GF-D8 (cell line): ENCODE measurements around the gene PLCB1.

Experiments used
- DNase-seq: peaks from one replicate; lab custom pipeline; 2025; lab: John Stamatoyannopoulos, UW

PLCB1 gene

GRCh38 chr20:8657664-8658063 lies 525.6 kb downstream of the PLCB1 start:
- DNase-seq, result no peak

GRCh38 chr20:8658103-8658502 lies 526.0 kb downstream of the PLCB1 start:
- DNase-seq, result peak; percentile 45

GRCh38 chr20:8661229-8661952 lies 529.3 kb downstream of the PLCB1 start:
- no peak for DNase-seq

DNA sequence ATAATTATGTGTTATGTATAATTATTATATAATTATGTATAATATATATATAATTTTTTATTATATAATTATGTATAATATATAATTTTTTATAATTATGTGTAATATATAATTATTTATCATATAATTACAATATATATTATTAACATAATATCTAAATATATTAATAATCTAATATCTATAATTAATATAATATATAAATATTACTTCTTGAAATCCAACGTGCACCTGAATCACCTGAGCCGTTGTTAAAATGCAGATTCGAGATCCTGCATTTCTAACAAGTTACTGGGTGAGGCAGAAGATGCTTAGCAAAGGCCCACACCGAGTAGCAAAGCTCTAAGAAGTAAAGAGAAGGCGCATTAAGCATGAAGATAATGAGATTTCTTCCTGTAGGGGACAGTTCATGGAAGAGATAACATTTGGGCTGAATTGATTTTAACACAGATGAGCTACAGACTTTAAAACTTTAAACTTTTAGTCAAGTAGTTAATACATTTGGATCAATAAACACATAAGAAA lies 530.4 kb downstream of the PLCB1 start:
- no peak for DNase-seq

DNA sequence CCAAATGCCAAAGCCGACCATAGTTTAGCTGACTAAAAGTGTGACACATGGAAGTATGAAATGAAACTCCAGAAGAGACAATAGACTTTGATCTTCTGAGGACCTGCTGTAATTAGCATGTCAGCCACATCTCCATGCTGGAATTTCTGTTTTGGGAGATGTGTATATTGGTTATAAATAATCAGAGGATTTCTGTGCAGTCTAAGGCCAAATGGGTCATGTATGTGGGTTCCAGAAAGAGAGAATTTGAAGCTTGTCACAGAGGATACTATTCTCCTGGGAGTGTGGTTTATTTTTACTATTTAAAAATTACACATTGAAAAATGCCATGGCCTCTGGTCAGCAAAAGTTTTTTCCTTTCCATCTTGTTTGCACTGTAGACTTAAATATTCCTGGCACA lies 531.4 kb downstream of the PLCB1 start:
- no peak for DNase-seq

DNA sequence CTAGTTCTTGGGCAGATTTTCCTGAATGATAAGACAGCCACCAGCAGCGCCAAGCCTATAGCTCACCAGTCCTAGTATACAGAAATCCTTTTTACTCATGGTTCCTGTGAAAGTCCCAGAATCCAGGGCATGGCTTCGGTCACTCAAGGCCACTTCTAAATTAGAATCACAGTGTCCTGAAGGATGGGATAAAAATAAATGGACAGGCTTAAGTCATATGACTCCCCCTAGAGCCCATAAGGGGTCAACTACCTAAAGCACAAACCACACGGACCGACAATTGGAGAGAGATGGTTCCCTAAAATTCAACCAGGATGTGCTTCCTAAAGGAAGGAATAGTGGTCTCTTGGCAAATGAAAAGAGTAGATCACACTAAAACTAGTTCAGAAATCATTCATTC lies 532.7 kb downstream of the PLCB1 start:
- no peak for DNase-seq

- DNase-seq, result no peak
Observed at GRCh38 chr20:8667306-8667705, 535.2 kb downstream of the PLCB1 start.

GRCh38 chr20:8670207-8670892 lies 538.3 kb downstream of the PLCB1 start:
- DNase-seq, result no peak

- no peak for DNase-seq
Observed at GRCh38 chr20:8670893-8671215, 538.8 kb downstream of the PLCB1 start.

DNA sequence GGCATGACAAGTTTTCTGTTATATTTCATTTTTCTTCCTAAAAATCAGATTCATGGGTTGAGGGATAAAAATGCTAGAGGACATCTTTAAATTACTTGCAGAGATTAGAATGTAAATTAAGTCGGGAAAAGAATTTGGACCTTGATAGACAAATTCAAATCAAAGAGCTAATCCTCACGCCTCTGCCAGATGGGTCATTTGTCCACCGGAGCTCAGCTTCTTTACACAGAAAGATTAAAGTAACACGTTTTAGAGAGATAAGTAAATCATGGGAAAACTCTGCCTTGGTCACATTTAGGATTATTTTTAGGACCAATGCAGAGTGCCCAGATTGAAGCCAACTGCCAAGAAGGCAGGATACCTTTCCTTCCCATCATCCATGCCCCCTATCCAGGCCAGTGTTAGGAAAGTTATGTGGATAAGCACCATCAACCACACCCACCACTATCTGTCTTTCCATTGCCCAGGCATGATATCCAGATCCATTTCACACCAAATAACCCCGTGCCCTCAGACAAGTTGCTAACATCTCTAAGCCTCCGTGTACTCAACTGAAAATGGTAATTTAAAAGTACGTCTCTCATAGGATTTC lies 539.4 kb downstream of the PLCB1 start:
- no peak for DNase-seq

DNA sequence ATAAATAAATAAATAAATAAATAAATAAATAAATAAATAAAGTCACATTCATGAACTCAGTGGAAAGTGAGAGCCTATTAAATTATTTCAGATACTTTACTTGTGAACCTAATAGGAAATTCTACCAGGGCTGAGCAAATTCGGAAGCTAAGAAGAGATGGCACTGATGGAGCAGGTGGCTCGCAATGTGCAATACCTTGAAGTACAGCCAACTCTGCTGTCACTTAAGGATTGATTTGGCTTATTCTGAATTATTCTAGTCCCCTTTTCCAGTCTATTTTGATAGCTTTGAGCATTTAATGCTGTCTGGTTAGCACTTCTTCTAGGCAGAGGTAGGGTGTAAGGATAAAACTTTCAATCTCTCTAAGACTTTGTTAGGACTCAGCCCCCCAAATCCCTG lies 541.0 kb downstream of the PLCB1 start:
- DNase-seq, result no peak

- DNase-seq, result no peak
Observed at GRCh38 chr20:8675896-8676295, 543.8 kb downstream of the PLCB1 start.

GRCh38 chr20:8678098-8678776 lies 546.2 kb downstream of the PLCB1 start:
- DNase-seq, result no peak

DNA sequence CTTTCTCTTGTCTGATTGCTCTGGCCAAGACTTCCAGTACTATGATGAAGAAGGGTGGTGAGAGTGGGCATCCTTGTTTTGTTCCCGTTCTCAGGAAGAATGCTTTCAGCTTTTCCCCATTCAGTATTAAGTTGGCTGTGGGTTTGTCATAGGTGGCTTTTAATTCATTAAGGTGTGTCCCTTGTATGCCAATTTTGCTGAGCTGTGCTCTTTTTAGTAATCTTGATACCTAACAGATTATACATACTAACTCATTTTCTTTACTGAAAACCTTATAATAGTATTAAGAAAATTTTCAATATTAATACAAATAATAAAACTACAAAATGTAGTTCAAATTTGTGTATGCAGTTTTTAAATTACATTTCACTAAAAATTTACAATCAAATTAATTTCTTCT lies 557.3 kb downstream of the PLCB1 start:
- DNase-seq, result no peak

GRCh38 chr20:8690074-8690473 lies 558.0 kb downstream of the PLCB1 start:
- DNase-seq, result no peak

DNA sequence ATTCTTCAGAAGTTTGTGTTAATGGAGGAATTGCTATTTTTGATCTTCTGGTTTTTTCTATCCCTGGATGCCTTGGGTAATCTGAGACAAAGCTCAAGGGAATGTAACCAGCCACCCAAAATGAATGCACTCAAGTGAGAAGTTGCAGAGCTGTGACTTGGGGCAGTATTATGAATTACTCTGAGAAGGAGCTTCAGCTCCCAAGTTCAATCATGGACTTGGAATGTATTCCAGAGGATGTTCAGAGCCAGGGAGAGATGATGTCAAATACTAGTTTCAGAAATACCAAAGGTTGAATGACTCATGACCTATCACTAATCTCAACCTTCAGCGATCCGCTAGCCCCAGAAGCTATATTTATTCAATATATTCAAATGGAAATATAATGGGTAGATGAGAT lies 561.6 kb downstream of the PLCB1 start:
- no peak for DNase-seq

GRCh38 chr20:8700756-8701155 lies 568.7 kb downstream of the PLCB1 start:
- no peak for DNase-seq

DNA sequence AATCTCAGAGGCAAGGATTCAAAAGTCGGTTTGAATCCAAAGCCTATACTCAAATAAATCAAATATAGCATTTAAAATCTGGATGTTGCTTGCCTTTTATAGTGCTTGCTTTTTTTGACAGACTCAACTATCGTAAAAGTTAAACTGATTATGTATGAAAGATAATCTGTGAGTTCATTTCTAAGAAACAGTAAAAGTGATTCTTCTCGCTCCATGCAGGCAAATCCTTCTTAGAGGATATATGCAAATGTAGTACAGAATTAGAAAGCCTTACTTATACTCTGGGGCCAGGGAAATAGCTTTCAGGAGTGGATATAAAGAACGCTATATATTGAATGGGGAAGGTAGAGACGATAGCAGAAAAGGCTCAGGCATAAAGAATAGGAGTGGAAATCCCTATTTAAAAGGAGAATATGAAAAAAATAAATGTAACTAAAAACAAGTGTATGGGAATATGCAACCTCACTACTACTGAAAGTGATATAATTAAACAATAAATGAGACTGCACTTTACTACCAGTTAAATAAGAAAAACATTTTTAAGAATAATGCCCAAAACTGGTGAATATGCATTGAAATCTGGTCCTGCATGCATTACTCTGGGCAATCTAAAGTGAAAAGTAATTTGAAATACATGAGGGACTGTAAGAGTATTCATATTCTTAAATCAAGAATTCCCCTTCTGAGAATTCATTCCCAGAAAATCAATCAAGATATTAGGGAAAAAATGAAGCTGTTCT lies 575.1 kb downstream of the PLCB1 start:
- DNase-seq, result no peak

GRCh38 chr20:8709627-8710026 lies 577.6 kb downstream of the PLCB1 start:
- no peak for DNase-seq

- DNase-seq, result no peak
Observed at GRCh38 chr20:8711501-8711900, 579.4 kb downstream of the PLCB1 start.

DNA sequence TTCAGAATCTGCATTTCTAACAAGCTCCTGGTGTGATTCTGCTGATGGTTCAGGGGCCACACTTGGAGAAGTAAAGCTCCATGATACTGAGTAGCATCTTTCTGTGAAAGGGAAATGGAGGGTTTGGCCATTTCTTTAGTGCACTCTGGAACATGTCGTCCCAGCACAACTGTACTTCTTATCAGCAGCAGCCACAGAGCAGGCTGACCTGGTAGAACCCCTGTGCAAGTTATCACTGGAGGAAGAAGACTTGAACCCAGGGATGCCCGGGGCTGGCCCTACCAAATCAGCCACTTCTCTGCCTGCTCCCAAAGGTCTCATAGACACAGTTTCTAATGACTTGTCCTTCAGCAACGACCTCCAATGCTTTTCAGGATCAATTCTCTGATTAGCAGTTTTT lies 582.1 kb downstream of the PLCB1 start:
- DNase-seq, result no peak

GRCh38 chr20:8718279-8718678 lies 586.2 kb downstream of the PLCB1 start:
- no peak for DNase-seq
